ENCODE results near the gene CCDC3.

Gene CCDC3

GRCh38 chr10:12937527-12937926, 64.0 kb downstream of the CCDC3 start:
- TF ChIP-seq CTCF (conservative IDR thresholded peaks at IDR 0.05; ENCODE audit: low read depth, low read length), result no peak
- no peak for DNase-seq (ENCODE audit: low read depth)
- no peak overlapping the region for H3K4me3 ChIP-seq (ENCODE audit: low read depth, low read length)

- TF ChIP-seq CTCF (conservative IDR thresholded peaks at IDR 0.05; ENCODE audit: low read depth, low read length), result no peak
- H3K4me3 ChIP-seq (ENCODE audit: low read depth, low read length), result no peak overlapping the region
- peak; percentile 74 for DNase-seq (ENCODE audit: low read depth)
These were observed 66.7 kb downstream of the CCDC3 start for GRCh38 chr10:12934777-12935176.

- TF ChIP-seq CTCF (conservative IDR thresholded peaks at IDR 0.05; ENCODE audit: low read depth, low read length), result no peak
- DNase-seq (ENCODE audit: low read depth), result no peak
- no peak overlapping the region for H3K4me3 ChIP-seq (ENCODE audit: low read depth, low read length)
These were observed 72.1 kb downstream of the CCDC3 start for GRCh38 chr10:12929381-12929780.

GRCh38 chr10:12928571-12928970, 72.9 kb downstream of the CCDC3 start:
- H3K4me3 ChIP-seq (ENCODE audit: low read depth, low read length), result no peak overlapping the region
- TF ChIP-seq CTCF (conservative IDR thresholded peaks at IDR 0.05; ENCODE audit: low read depth, low read length), result no peak

GRCh38 chr10:12927896-12928295, 73.6 kb downstream of the CCDC3 start:
- no peak for DNase-seq (ENCODE audit: low read depth)

More at GRCh38 chr10:12928571-12928970, 72.9 kb downstream of the CCDC3 start:
- DNase-seq (ENCODE audit: low read depth), result no peak

GRCh38 chr10:12925845-12926244, 75.7 kb downstream of the CCDC3 start:
- H3K4me3 ChIP-seq (ENCODE audit: low read depth, low read length), result no peak overlapping the region
- no peak for DNase-seq (ENCODE audit: low read depth)
- no peak for TF ChIP-seq CTCF (conservative IDR thresholded peaks at IDR 0.05; ENCODE audit: low read depth, low read length)

More at GRCh38 chr10:12927896-12928295, 73.6 kb downstream of the CCDC3 start:
- no peak for TF ChIP-seq CTCF (conservative IDR thresholded peaks at IDR 0.05; ENCODE audit: low read depth, low read length)
- no peak overlapping the region for H3K4me3 ChIP-seq (ENCODE audit: low read depth, low read length)

GRCh38 chr10:12924911-12925310, 76.6 kb downstream of the CCDC3 start:
- TF ChIP-seq CTCF (conservative IDR thresholded peaks at IDR 0.05; ENCODE audit: low read depth, low read length), result no peak
- H3K4me3 ChIP-seq (ENCODE audit: low read depth, low read length), result no peak overlapping the region
- DNase-seq (ENCODE audit: low read depth), result no peak
